HepG2 (cell line): Measurements from ENCODE around the gene TEAD3. TPM values are rescaled to one million over a fixed set of nuclear protein-coding genes. Genes with fewer than 3 reads are reported as not detected.

ENCODE experiments used
- HNRNPUL1 ChIP-seq: fragments of 200-400 bp; formaldehyde crosslinking; IDR thresholded peaks from 2 replicates; pipeline ENCODE4 v1.6.1; 2017; ENCODE audit warnings: low read depth, mild to moderate bottlenecking, low read length, moderate library complexity
- MXD3 ChIP-seq: IDR thresholded peaks from 2 replicates; pipeline ENCODE4 v1.6.1; 2016; ENCODE audit warnings: mild to moderate bottlenecking, missing biosample characterization, missing genetic modification reagents
- RARA ChIP-seq: IDR thresholded peaks from 2 replicates; pipeline ENCODE4 v1.6.1; 2016; ENCODE audit warnings: missing genetic modification reagents, missing compliant biosample characterization
- RCOR2 ChIP-seq: IDR thresholded peaks from 2 replicates; pipeline ENCODE4 v1.6.1; 2016; ENCODE audit warnings: missing biosample characterization, missing genetic modification reagents
- SIX4 ChIP-seq: sonication (generic); formaldehyde crosslinking; IDR thresholded peaks from 2 replicates; pipeline ENCODE4 v1.4.0; 2020; ENCODE audit warnings: missing genetic modification reagents
- TBP ChIP-seq: sonication (generic); formaldehyde crosslinking; IDR thresholded peaks from 2 replicates; pipeline ENCODE4 v1.5.0; 2020; ENCODE audit warnings: missing genetic modification reagents
- TGIF2 ChIP-seq: IDR thresholded peaks from 2 replicates; pipeline ENCODE4 v1.6.1; 2016; ENCODE audit warnings: control low read depth, missing compliant biosample characterization
- YEATS2 ChIP-seq: sonication (generic); formaldehyde crosslinking; IDR thresholded peaks from 2 replicates; pipeline ENCODE4 v1.4.0; 2020; ENCODE audit warnings: missing genetic modification reagents, borderline replicate concordance
- ZBTB38 ChIP-seq: sonication (generic); formaldehyde crosslinking; IDR thresholded peaks from 2 replicates; pipeline ENCODE4 v1.5.1; 2020; ENCODE audit warnings: mild to moderate bottlenecking, missing genetic modification reagents
- ZC3H4 ChIP-seq: sonication (generic); formaldehyde crosslinking; IDR thresholded peaks from 2 replicates; pipeline ENCODE4 v1.4.0; 2020; ENCODE audit warnings: missing genetic modification reagents, borderline replicate concordance
- ZFP90 ChIP-seq: sonication (generic); formaldehyde crosslinking; IDR thresholded peaks from 2 replicates; pipeline ENCODE4 v1.8.0; 2022; ENCODE audit warnings: missing genetic modification reagents, mild to moderate bottlenecking, inconsistent platforms, borderline replicate concordance
- ZNF350 ChIP-seq: sonication (generic); formaldehyde crosslinking; IDR thresholded peaks from 2 replicates; pipeline ENCODE4 v1.4.0; 2020; ENCODE audit warnings: mild to moderate bottlenecking, low read depth, missing genetic modification reagents, borderline replicate concordance
- ZNF567 ChIP-seq: sonication (generic); formaldehyde crosslinking; IDR thresholded peaks from 2 replicates; pipeline ENCODE4 v1.8.1; 2023; ENCODE audit warnings: mild to moderate bottlenecking, missing genetic modification reagents, borderline replicate concordance
- ZNF788 ChIP-seq: sonication (generic); formaldehyde crosslinking; IDR thresholded peaks from 2 replicates; pipeline ENCODE4 v1.5.0; 2020; ENCODE audit warnings: mild to moderate bottlenecking, missing genetic modification reagents, borderline replicate concordance
- polyA plus RNA-seq, 8 experiments: library from polyadenylated mRNA; depleted of rRNA in 3 of 8; stranded (reverse) in 7 of 8; unstranded in 1 of 8; fragments of >200 nt; fragmentation: Illumina TruSeq in 4 of 8; extraction: Trizol in 4 of 8; gene quantifications; 2 replicates each; pipeline versions ENCODE4 v1.2.1 to v1.2.3, GENCODE V29; 2011 to 2016; ENCODE audit warnings: low read depth in 4 of 8, missing spikeins in 1 of 8, mixed read lengths in 1 of 8; ENCODE audit not compliant: insufficient read depth in 1 of 8
- total RNA-seq, 5 experiments: library from RNA; depleted of rRNA; stranded (reverse); fragments of >200 nt; fragmentation: Illumina TruSeq; extraction: Trizol; gene quantifications; 2 replicates each; pipeline ENCODE4 v1.2.3, GENCODE V29; 2016; ENCODE audit warnings: low read depth in 1 of 5
- TF ChIP-seq, protein P1 (sequence below): sonication (generic); formaldehyde crosslinking; IDR thresholded peaks from 2 replicates; pipeline ENCODE4 v1.4.0; 2020; ENCODE audit warnings: low read depth, missing genetic modification reagents
- TF ChIP-seq, protein P2 (sequence below): sonication (generic); formaldehyde crosslinking; IDR thresholded peaks from 2 replicates; pipeline ENCODE4 v1.4.0; 2020; ENCODE audit warnings: missing genetic modification reagents
- TF ChIP-seq, protein P3 (sequence below): sonication (generic); formaldehyde crosslinking; IDR thresholded peaks from 2 replicates; pipeline ENCODE4 v1.8.0; 2022; ENCODE audit warnings: missing genetic modification reagents, mild to moderate bottlenecking, borderline replicate concordance
- TF ChIP-seq, protein P4 (sequence below): fragments of 450-650 bp; IDR thresholded peaks from 2 replicates; pipeline ENCODE4 v1.6.1; 2017

The TEAD3 gene
- total and polyA plus RNA-seq, 2 of the 13 experiments (the other 11 are each of a cell fraction or from before 2014, with no cell fraction given): 15.1 to 16.5 TPM

DNA sequence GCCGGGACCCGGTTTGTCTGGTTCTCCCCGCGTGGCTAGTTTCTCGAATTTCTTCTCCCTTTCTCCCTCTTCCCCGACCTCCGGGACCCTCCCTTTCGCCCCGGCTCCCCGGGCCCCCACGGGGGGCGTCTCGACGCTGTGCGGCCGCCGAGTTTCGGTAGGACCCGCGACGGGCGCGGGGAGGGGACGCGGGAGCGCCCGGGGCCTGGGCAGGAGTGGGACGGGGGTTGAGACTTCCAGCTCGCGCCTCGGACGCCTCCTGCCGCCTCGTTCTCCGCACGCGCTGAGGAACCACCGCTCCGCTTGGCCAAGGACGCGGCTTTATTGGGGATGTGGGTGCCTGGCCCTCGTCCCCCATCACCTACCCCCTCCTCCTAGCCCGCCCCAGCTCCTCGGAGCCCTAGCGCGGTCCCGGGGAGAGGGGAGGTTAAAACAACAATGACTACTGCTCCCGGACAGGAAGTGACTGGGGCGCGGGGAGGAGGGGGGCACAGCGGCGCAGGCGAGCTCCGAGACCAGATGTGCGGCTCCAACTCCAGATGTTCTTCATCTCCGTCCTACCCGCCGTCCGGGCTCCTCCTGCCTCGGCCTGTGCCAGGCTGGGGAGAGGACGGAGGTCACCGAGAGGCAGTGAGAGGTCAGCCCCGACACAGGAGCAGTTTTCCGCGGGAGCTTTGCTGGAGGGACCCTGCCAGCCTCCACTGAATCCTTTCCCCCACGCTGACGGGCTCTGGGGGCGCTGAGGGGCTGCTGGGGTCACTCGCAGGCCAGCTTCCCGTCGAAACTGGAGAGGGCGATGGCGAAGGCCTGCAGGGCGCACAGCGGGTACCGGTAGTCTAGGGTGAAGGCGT is 917 bp upstream of the TEAD3 start (continued):
- TF ChIP-seq, protein P1, sequence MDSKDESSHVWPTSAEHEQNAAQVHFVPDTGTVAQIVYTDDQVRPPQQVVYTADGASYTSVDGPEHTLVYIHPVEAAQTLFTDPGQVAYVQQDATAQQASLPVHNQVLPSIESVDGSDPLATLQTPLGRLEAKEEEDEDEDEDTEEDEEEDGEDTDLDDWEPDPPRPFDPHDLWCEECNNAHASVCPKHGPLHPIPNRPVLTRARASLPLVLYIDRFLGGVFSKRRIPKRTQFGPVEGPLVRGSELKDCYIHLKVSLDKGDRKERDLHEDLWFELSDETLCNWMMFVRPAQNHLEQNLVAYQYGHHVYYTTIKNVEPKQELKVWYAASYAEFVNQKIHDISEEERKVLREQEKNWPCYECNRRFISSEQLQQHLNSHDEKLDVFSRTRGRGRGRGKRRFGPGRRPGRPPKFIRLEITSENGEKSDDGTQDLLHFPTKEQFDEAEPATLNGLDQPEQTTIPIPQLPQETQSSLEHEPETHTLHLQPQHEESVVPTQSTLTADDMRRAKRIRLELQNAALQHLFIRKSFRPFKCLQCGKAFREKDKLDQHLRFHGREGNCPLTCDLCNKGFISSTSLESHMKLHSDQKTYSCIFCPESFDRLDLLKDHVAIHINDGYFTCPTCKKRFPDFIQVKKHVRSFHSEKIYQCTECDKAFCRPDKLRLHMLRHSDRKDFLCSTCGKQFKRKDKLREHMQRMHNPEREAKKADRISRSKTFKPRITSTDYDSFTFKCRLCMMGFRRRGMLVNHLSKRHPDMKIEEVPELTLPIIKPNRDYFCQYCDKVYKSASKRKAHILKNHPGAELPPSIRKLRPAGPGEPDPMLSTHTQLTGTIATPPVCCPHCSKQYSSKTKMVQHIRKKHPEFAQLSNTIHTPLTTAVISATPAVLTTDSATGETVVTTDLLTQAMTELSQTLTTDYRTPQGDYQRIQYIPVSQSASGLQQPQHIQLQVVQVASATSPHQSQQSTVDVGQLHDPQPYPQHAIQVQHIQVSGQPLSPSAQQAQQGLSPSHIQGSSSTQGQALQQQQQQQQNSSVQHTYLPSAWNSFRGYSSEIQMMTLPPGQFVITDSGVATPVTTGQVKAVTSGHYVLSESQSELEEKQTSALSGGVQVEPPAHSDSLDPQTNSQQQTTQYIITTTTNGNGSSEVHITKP (CRISPR knock-in tag): 0 out of 2 replicates have a peak, but pooled peaks have one; percentile 53
- TF ChIP-seq, protein P2, sequence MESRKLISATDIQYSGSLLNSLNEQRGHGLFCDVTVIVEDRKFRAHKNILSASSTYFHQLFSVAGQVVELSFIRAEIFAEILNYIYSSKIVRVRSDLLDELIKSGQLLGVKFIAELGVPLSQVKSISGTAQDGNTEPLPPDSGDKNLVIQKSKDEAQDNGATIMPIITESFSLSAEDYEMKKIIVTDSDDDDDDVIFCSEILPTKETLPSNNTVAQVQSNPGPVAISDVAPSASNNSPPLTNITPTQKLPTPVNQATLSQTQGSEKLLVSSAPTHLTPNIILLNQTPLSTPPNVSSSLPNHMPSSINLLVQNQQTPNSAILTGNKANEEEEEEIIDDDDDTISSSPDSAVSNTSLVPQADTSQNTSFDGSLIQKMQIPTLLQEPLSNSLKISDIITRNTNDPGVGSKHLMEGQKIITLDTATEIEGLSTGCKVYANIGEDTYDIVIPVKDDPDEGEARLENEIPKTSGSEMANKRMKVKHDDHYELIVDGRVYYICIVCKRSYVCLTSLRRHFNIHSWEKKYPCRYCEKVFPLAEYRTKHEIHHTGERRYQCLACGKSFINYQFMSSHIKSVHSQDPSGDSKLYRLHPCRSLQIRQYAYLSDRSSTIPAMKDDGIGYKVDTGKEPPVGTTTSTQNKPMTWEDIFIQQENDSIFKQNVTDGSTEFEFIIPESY (CRISPR knock-in tag): peak; percentile 79; the same call in 1 of the 2 replicates
- TF ChIP-seq SIX4 (CRISPR knock-in tag) (peak; percentile 22; the same call in 1 of the 2 replicates), ZBTB38 (CRISPR knock-in tag) (peak; percentile 78), TGIF2 (CRISPR knock-in tag) (peak; percentile 69), RCOR2 (no peak), HNRNPUL1 (no peak), MXD3 (CRISPR knock-in tag) (peak; percentile 98), YEATS2 (CRISPR knock-in tag) (peak; percentile 45; the same call in 1 of the 2 replicates), ZFP90 (peak; percentile 82; the same call in 1 of the 2 replicates), RARA (CRISPR knock-in tag) (0 out of 2 replicates have a peak, but pooled peaks have one; percentile 25), ZNF350 (CRISPR knock-in tag) (peak; percentile 54; the same call in 1 of the 2 replicates), TBP (CRISPR knock-in tag) (no peak), ZC3H4 (CRISPR knock-in tag) (peak; percentile 71; the same call in 1 of the 2 replicates), ZNF567 (peak; percentile 87), ZNF788 (peak; percentile 63; the same call in 1 of the 2 replicates)
- TF ChIP-seq, protein P3, sequence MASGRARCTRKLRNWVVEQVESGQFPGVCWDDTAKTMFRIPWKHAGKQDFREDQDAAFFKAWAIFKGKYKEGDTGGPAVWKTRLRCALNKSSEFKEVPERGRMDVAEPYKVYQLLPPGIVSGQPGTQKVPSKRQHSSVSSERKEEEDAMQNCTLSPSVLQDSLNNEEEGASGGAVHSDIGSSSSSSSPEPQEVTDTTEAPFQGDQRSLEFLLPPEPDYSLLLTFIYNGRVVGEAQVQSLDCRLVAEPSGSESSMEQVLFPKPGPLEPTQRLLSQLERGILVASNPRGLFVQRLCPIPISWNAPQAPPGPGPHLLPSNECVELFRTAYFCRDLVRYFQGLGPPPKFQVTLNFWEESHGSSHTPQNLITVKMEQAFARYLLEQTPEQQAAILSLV: peak; percentile 59; the same call in 1 of the 2 replicates
- TF ChIP-seq, protein P4, sequence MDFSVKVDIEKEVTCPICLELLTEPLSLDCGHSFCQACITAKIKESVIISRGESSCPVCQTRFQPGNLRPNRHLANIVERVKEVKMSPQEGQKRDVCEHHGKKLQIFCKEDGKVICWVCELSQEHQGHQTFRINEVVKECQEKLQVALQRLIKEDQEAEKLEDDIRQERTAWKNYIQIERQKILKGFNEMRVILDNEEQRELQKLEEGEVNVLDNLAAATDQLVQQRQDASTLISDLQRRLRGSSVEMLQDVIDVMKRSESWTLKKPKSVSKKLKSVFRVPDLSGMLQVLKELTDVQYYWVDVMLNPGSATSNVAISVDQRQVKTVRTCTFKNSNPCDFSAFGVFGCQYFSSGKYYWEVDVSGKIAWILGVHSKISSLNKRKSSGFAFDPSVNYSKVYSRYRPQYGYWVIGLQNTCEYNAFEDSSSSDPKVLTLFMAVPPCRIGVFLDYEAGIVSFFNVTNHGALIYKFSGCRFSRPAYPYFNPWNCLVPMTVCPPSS: no peak
